GM12878 (cell line): ENCODE measurements around the gene HSP90AB1. TPM values are rescaled to one million over a fixed set of nuclear protein-coding genes. Genes with fewer than 3 reads are reported as not detected.

Experiments used
- ATF7 ChIP-seq: fragments of 450-650 bp; IDR thresholded peaks from 2 replicates; pipeline ENCODE4 v1.6.1; 2016; ENCODE audit warnings: low read depth, mild to moderate bottlenecking
- BCL11A ChIP-seq: IDR thresholded peaks from 2 replicates; pipeline ENCODE4 v1.6.1; 2011; ENCODE audit warnings: low read depth, low read length
- BHLHE40 ChIP-seq, 2 experiments: fragments of 450-650 bp in 1 of 2; IDR thresholded peaks; 2 replicates each; pipeline ENCODE4 v1.6.1; 2011 to 2017; ENCODE audit warnings: low read depth in 2 of 2, borderline replicate concordance in 1 of 2, improper control_type of control experiment in 1 of 2, low read length in 1 of 2, mild to moderate bottlenecking in 1 of 2
- BRCA1 ChIP-seq: IDR thresholded peaks from 2 replicates; pipeline ENCODE4 v1.6.1; 2011; ENCODE audit warnings: low read depth, low read length, improper control_type of control experiment
- CREB1 ChIP-seq: IDR thresholded peaks from 2 replicates; pipeline ENCODE4 v1.6.1; 2012; ENCODE audit warnings: low read depth, mild to moderate bottlenecking, inconsistent platforms
- KAT2A ChIP-seq: conservative IDR thresholded peaks from 2 replicates; pipeline ENCODE4 v1.6.1; 2011; ENCODE audit warnings: low read depth, low read length; ENCODE audit not compliant: control insufficient read depth
- MTA3 ChIP-seq: IDR thresholded peaks from 2 replicates; pipeline ENCODE4 v1.6.1; 2012; ENCODE audit warnings: low read length, inconsistent platforms, borderline replicate concordance
- NR2C1 ChIP-seq: fragments of 450-650 bp; IDR thresholded peaks from 2 replicates; pipeline ENCODE4 v1.6.1; 2017; ENCODE audit warnings: antibody characterized with exemption, mild to moderate bottlenecking, moderate library complexity
- NR2C2 ChIP-seq: IDR thresholded peaks from 2 replicates; pipeline ENCODE4 v1.6.1; 2011; ENCODE audit warnings: borderline replicate concordance, low read depth; ENCODE audit not compliant: control insufficient read depth, insufficient read length
- NRF1 ChIP-seq: conservative IDR thresholded peaks from 2 replicates; pipeline ENCODE4 v1.6.1; 2011; ENCODE audit warnings: mild to moderate bottlenecking, low read depth, low read length, improper control_type of control experiment
- PML ChIP-seq: IDR thresholded peaks from 2 replicates; pipeline ENCODE4 v1.6.1; 2012; ENCODE audit warnings: low read length, inconsistent platforms
- RELA ChIP-seq: fragments of 450-650 bp; IDR thresholded peaks from 2 replicates; pipeline ENCODE4 v1.8.0; 2014; ENCODE audit warnings: borderline replicate concordance; ENCODE audit not compliant: partially characterized antibody
- SMAD5 ChIP-seq: IDR thresholded peaks from 2 replicates; pipeline ENCODE4 v1.6.1; 2016; ENCODE audit warnings: antibody characterized with exemption, low read depth
- SMARCA5 ChIP-seq: fragments of 450-650 bp; IDR thresholded peaks from 2 replicates; pipeline ENCODE4 v1.6.1; 2017; ENCODE audit warnings: mild to moderate bottlenecking
- TCF12 ChIP-seq: IDR thresholded peaks from 2 replicates; pipeline ENCODE4 v1.6.1; 2011; ENCODE audit warnings: low read depth, mild to moderate bottlenecking, low read length
- TCF3 ChIP-seq: IDR thresholded peaks from 2 replicates; pipeline ENCODE4 v1.6.1; 2012; ENCODE audit warnings: low read depth, mild to moderate bottlenecking, low read length, borderline replicate concordance; ENCODE audit not compliant: insufficient read depth
- ZBTB40 ChIP-seq: fragments of 450-650 bp; IDR thresholded peaks from 2 replicates; pipeline ENCODE4 v1.6.1; 2016; ENCODE audit warnings: mild to moderate bottlenecking, moderate library complexity, borderline replicate concordance
- ZNF217 ChIP-seq: fragments of 450-650 bp; IDR thresholded peaks from 2 replicates; pipeline ENCODE4 v1.6.1; 2017; ENCODE audit warnings: antibody characterized with exemption, mild to moderate bottlenecking
- polyA plus RNA-seq, 11 experiments: library from polyadenylated mRNA; depleted of rRNA in 4 of 11; unstranded in 6 of 11; stranded (reverse) in 5 of 11; fragments of >200 nt; fragmentation: Nextera tagmentation in 4 of 11; fragmentation: Illumina TruSeq in 1 of 11; extraction: Ambion mirVana in 4 of 11; extraction: Trizol in 1 of 11; gene quantifications; 1 replicate in 1 of 11; 2 replicates in 10 of 11; pipeline versions ENCODE4 v1.2.1 to v1.2.3, GENCODE V29; 2011 to 2016; ENCODE audit warnings: inconsistent platforms in 2 of 11, missing spikeins in 2 of 11, low read depth in 1 of 11
- total RNA-seq, 4 experiments: library from RNA; depleted of rRNA in 3 of 4; stranded (reverse); fragments of >200 nt in 3 of 4; fragmentation: Illumina TruSeq in 1 of 4; extraction: Trizol in 1 of 4; gene quantifications; 2 replicates each; pipeline versions ENCODE4 v1.2.1 to v1.2.3, GENCODE V29; 2013 to 2021
- TF ChIP-seq, protein P1 (sequence below): fragments of 450-650 bp; IDR thresholded peaks from 2 replicates; pipeline ENCODE4 v1.6.1; 2014; ENCODE audit warnings: mild to moderate bottlenecking
- TF ChIP-seq, protein P2 (sequence below): fragments of 450-650 bp; IDR thresholded peaks from 2 replicates; pipeline ENCODE4 v1.6.1; 2017; ENCODE audit warnings: mild to moderate bottlenecking, moderate library complexity
- TF ChIP-seq, protein P3 (sequence below): IDR thresholded peaks from 2 replicates; pipeline ENCODE4 v1.6.1; 2012; ENCODE audit warnings: low read length, inconsistent platforms

The HSP90AB1 gene
- total and polyA plus RNA-seq, 10 of the 15 experiments (the other 5 are each of a cell fraction or from before 2014, with no cell fraction given) = 988 to 1,682 (median 1,146) TPM

DNA sequence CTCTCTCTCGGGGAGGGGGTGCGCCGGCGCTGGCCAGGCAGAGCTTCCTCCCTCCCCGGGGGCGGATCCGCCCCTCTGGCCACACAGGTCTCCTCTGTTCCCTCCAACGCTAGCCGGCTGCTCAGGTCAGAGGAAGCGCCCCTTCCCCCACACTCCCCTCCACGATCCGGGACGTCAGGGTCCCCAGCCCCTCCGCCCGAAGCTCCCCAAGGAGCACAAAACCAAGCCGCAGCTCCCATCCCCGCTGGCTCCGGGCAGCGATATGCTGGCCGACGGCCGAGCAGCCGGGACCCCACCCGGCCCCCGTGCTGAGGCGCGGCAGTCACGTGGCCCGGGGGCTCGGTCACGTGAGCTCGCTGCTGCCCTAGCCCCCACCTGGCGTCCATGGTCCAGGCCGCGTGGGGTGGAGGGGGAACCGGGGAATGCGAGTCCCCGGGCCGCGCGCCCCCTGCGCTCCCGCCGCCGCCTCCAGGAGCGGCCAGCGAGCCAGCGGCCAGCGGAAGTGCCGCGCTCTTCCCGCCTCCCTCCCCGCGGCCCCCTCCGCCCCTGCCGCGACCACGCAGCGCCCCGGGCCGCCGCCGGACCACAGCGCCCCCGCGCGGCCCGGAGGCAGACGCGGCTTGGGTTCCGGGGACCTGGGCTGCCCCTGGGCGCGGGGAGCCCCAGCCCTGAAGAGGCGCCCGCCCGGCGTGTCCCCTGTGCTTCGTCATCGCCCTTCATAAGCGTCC is 10.3 kb downstream of the HSP90AB1 start, which contains the start of gene SLC35B2 (continued):
- no peak for TF ChIP-seq ZBTB40
- TF ChIP-seq ZNF217 = 0 out of 2 replicates have a peak, but pooled peaks have one; percentile 61
- no peak for TF ChIP-seq NRF1
- no peak for TF ChIP-seq KAT2A
- TF ChIP-seq NR2C1 = peak; percentile 34; the same call in 1 of the 2 replicates
- TF ChIP-seq, protein P1, sequence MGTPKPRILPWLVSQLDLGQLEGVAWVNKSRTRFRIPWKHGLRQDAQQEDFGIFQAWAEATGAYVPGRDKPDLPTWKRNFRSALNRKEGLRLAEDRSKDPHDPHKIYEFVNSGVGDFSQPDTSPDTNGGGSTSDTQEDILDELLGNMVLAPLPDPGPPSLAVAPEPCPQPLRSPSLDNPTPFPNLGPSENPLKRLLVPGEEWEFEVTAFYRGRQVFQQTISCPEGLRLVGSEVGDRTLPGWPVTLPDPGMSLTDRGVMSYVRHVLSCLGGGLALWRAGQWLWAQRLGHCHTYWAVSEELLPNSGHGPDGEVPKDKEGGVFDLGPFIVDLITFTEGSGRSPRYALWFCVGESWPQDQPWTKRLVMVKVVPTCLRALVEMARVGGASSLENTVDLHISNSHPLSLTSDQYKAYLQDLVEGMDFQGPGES = no peak
- no peak for TF ChIP-seq PML
- TF ChIP-seq BHLHE40 (IDR thresholded peaks at IDR 0.05; ENCODE audit: borderline replicate concordance in 1 of 2, low read depth in 2 of 2, low read length in 1 of 2) = peak; percentile 94 to 99
- TF ChIP-seq BCL11A = no peak
- TF ChIP-seq NR2C2 = no peak
- TF ChIP-seq TCF3 = peak; percentile 70
- no peak for TF ChIP-seq CREB1
- TF ChIP-seq, protein P2, sequence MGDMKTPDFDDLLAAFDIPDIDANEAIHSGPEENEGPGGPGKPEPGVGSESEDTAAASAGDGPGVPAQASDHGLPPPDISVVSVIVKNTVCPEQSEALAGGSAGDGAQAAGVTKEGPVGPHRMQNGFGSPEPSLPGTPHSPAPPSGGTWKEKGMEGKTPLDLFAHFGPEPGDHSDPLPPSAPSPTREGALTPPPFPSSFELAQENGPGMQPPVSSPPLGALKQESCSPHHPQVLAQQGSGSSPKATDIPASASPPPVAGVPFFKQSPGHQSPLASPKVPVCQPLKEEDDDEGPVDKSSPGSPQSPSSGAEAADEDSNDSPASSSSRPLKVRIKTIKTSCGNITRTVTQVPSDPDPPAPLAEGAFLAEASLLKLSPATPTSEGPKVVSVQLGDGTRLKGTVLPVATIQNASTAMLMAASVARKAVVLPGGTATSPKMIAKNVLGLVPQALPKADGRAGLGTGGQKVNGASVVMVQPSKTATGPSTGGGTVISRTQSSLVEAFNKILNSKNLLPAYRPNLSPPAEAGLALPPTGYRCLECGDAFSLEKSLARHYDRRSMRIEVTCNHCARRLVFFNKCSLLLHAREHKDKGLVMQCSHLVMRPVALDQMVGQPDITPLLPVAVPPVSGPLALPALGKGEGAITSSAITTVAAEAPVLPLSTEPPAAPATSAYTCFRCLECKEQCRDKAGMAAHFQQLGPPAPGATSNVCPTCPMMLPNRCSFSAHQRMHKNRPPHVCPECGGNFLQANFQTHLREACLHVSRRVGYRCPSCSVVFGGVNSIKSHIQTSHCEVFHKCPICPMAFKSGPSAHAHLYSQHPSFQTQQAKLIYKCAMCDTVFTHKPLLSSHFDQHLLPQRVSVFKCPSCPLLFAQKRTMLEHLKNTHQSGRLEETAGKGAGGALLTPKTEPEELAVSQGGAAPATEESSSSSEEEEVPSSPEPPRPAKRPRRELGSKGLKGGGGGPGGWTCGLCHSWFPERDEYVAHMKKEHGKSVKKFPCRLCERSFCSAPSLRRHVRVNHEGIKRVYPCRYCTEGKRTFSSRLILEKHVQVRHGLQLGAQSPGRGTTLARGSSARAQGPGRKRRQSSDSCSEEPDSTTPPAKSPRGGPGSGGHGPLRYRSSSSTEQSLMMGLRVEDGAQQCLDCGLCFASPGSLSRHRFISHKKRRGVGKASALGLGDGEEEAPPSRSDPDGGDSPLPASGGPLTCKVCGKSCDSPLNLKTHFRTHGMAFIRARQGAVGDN = peak; percentile 6
- TF ChIP-seq, protein P3, sequence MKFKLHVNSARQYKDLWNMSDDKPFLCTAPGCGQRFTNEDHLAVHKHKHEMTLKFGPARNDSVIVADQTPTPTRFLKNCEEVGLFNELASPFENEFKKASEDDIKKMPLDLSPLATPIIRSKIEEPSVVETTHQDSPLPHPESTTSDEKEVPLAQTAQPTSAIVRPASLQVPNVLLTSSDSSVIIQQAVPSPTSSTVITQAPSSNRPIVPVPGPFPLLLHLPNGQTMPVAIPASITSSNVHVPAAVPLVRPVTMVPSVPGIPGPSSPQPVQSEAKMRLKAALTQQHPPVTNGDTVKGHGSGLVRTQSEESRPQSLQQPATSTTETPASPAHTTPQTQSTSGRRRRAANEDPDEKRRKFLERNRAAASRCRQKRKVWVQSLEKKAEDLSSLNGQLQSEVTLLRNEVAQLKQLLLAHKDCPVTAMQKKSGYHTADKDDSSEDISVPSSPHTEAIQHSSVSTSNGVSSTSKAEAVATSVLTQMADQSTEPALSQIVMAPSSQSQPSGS = no peak
- TF ChIP-seq ATF7 = no peak
- peak; percentile 87 for TF ChIP-seq SMARCA5
- peak; percentile 63 for TF ChIP-seq RELA
- no peak for TF ChIP-seq BRCA1
- TF ChIP-seq SMAD5 = no peak
- TF ChIP-seq MTA3 = no peak
- TF ChIP-seq TCF12 = peak; percentile 45
